ENCODE measurements around the gene PSORS1C1. TPM values are rescaled to one million over a fixed set of nuclear protein-coding genes. Genes with fewer than 3 reads are reported as not detected.
"Not testable (repeated sequence)": the region's sequence is repeated elsewhere in the genome, so short reads cannot be mapped to it uniquely, and the experiment has no call there.

PSORS1C1 gene
- total RNA-seq, 1 experiment from 2014 or later: 0.37 TPM

GRCh38 chr6:31172973-31173384, 58.4 kb downstream of the PSORS1C1 start:
- DNase-seq (ENCODE audit: extremely low read depth, low read depth): no peak

- DNase-seq (ENCODE audit: extremely low read depth, low read depth): no peak
Measured at GRCh38 chr6:31173406-31173805, 58.8 kb downstream of the PSORS1C1 start.

GRCh38 chr6:31174378-31174777, 59.8 kb downstream of the PSORS1C1 start:
- no peak for DNase-seq (ENCODE audit: extremely low read depth, low read depth)

GRCh38 chr6:31175971-31176370, 61.4 kb downstream of the PSORS1C1 start:
- no peak for DNase-seq (ENCODE audit: extremely low read depth, low read depth)

GRCh38 chr6:31178143-31179041, 63.8 kb downstream of the PSORS1C1 start:
- no peak for DNase-seq (ENCODE audit: extremely low read depth, low read depth)

GRCh38 chr6:31179042-31179386, 64.4 kb downstream of the PSORS1C1 start:
- DNase-seq (ENCODE audit: extremely low read depth, low read depth): no peak

- DNase-seq (ENCODE audit: extremely low read depth, low read depth): no peak
Measured at GRCh38 chr6:31179896-31180295, 65.3 kb downstream of the PSORS1C1 start.

- DNase-seq (ENCODE audit: extremely low read depth, low read depth): no peak
Measured at GRCh38 chr6:31180500-31180899, 65.9 kb downstream of the PSORS1C1 start.

GRCh38 chr6:31183287-31183686, 68.7 kb downstream of the PSORS1C1 start:
- DNase-seq (ENCODE audit: extremely low read depth, low read depth): not testable (repeated sequence)

GRCh38 chr6:31183859-31184258, 69.3 kb downstream of the PSORS1C1 start:
- DNase-seq (ENCODE audit: extremely low read depth, low read depth): not testable (repeated sequence)

- DNase-seq (ENCODE audit: extremely low read depth, low read depth): not testable (repeated sequence)
Measured at GRCh38 chr6:31185695-31186051, 71.1 kb downstream of the PSORS1C1 start.

- no peak for DNase-seq (ENCODE audit: extremely low read depth, low read depth)
Measured at GRCh38 chr6:31186052-31186734, 71.6 kb downstream of the PSORS1C1 start.

GRCh38 chr6:31187780-31188194, 73.2 kb downstream of the PSORS1C1 start:
- DNase-seq (ENCODE audit: extremely low read depth, low read depth): no peak

- not testable (repeated sequence) for DNase-seq (ENCODE audit: extremely low read depth, low read depth)
Measured at GRCh38 chr6:31189223-31189622, 74.6 kb downstream of the PSORS1C1 start.

Small RNA genes within 50 kb of the gene (small RNA-seq; reads per million reads assigned to genes)
- gene POLR2LP1: 0 reads per million in 2 experiments
- 0 to 0.35 reads per million in 2 experiments for gene RNU6-1133P

Other genes starting within 250 kb of the PSORS1C1 start
- 18.4 and 23.8 TPM in 2 replicates for gene DDR1, start 230.3 kb upstream of the PSORS1C1 start, total RNA-seq (2014; rRNA removed; shearing (Covaris generic))
- gene GTF2H4, start 206.6 kb upstream of the PSORS1C1 start, total RNA-seq (2014; rRNA removed; shearing (Covaris generic)): 16.2 and 16.9 TPM in 2 replicates
- gene VARS2, start 200.6 kb upstream of the PSORS1C1 start, total RNA-seq (2014; rRNA removed; shearing (Covaris generic)): 17.7 and 24.6 TPM in 2 replicates
- not detected in 2 replicates for gene SFTA2, start 182.6 kb upstream of the PSORS1C1 start, total RNA-seq (2014; rRNA removed; shearing (Covaris generic))
- gene MUCL3, start 173.8 kb upstream of the PSORS1C1 start, total RNA-seq (2014; rRNA removed; shearing (Covaris generic)): 0.15 TPM in 1 of 2 replicates, not detected in the other
- not detected in 2 replicates for gene MUC21, start 131.1 kb upstream of the PSORS1C1 start, total RNA-seq (2014; rRNA removed; shearing (Covaris generic))
- not detected in 2 replicates for gene MUC22, start 104.3 kb upstream of the PSORS1C1 start, total RNA-seq (2014; rRNA removed; shearing (Covaris generic))
- not detected in 2 replicates for gene C6orf15, start 2.2 kb upstream of the PSORS1C1 start, total RNA-seq (2014; rRNA removed; shearing (Covaris generic))
- not detected in 2 replicates for gene CDSN, start 5.6 kb downstream of the PSORS1C1 start, total RNA-seq (2014; rRNA removed; shearing (Covaris generic))
- gene PSORS1C2, start 24.3 kb downstream of the PSORS1C1 start, total RNA-seq (2014; rRNA removed; shearing (Covaris generic)): not detected in 2 replicates
- gene CCHCR1, start 43.0 kb downstream of the PSORS1C1 start, total RNA-seq (2014; rRNA removed; shearing (Covaris generic)): 8.6 and 10.7 TPM in 2 replicates
- gene TCF19, start 43.8 kb downstream of the PSORS1C1 start, total RNA-seq (2014; rRNA removed; shearing (Covaris generic)): 5.6 and 5.8 TPM in 2 replicates
- gene POU5F1, start 55.9 kb downstream of the PSORS1C1 start, total RNA-seq (2014; rRNA removed; shearing (Covaris generic)): not detected in 2 replicates
- gene HLA-C, start 157.3 kb downstream of the PSORS1C1 start, total RNA-seq (2014; rRNA removed; shearing (Covaris generic)): 84.6 and 85.8 TPM in 2 replicates
- 125 and 133 TPM in 2 replicates for gene HLA-B, start 242.4 kb downstream of the PSORS1C1 start, total RNA-seq (2014; rRNA removed; shearing (Covaris generic))

Data from NCI-H460 (cell line).